Lung (tissue), 12 donors: ENCODE measurements around the gene POLR2F. TPM values are rescaled to one million over a fixed set of nuclear protein-coding genes. Genes with fewer than 3 reads are reported as not detected.

Experiments
- ATAC-seq: fragments of 200-7000 bp; cut with Tn5 transposase; one replicate; pipeline ENCODE4 v1.9.1; 2020; ENCODE audit warnings: moderate number of reproducible peaks; ENCODE audit not compliant: insufficient read depth, low FRiP score
- DNase-seq, 3 donors: peaks; one replicate each; pipeline ENCODE4 v3.0.0-alpha.2; 2013 to 2017
- H3K27ac ChIP-seq, 2 donors: one replicate each; pipeline ENCODE4 v1.5.1; 2013; ENCODE audit warnings: mild to moderate bottlenecking in 2 of 2, moderate library complexity in 2 of 2, control low read depth in 1 of 2, inconsistent platforms in 1 of 2, low read depth in 1 of 2, low read length in 1 of 2
- H3K27me3 ChIP-seq, 3 donors: one replicate each; pipeline ENCODE4 v1.5.1; 2013; ENCODE audit warnings: low read length in 2 of 3; ENCODE audit not compliant: control insufficient read depth in 3 of 3, insufficient read depth in 3 of 3
- H3K36me3 ChIP-seq, 4 donors: one replicate each; pipeline ENCODE4 v1.5.1; 2013; ENCODE audit warnings: low read length in 4 of 4, mild to moderate bottlenecking in 1 of 4, moderate library complexity in 1 of 4; ENCODE audit not compliant: control insufficient read depth in 4 of 4, insufficient read depth in 4 of 4
- H3K4me1 ChIP-seq, 5 donors: one replicate each; pipeline ENCODE4 v1.5.1; 2013; ENCODE audit warnings: low read length in 5 of 5, mild to moderate bottlenecking in 2 of 5, moderate library complexity in 1 of 5; ENCODE audit not compliant: control insufficient read depth in 5 of 5, insufficient read depth in 5 of 5
- H3K4me3 ChIP-seq: one replicate; pipeline ENCODE4 v1.5.1; 2013; ENCODE audit warnings: mild to moderate bottlenecking, control low read depth, moderate library complexity
- H3K9ac ChIP-seq, 2 donors: one replicate each; pipeline ENCODE4 v1.5.1; 2013; ENCODE audit warnings: low read length in 2 of 2, control low read depth in 1 of 2; ENCODE audit not compliant: insufficient read depth in 1 of 2
- H3K9me3 ChIP-seq, 4 donors: one replicate each; pipeline ENCODE4 v1.5.1; 2013; ENCODE audit warnings: low read length in 3 of 4, mild to moderate bottlenecking in 1 of 4, moderate library complexity in 1 of 4; ENCODE audit not compliant: control insufficient read depth in 4 of 4, insufficient read depth in 3 of 4
- CTCF ChIP-seq: IDR thresholded peaks from 2 replicates; pipeline ENCODE4 v1.5.1; 2012; ENCODE audit warnings: mild to moderate bottlenecking; ENCODE audit errors: control extremely low read depth, extremely low read depth
- WGBS, 2 donors: extraction: QIAGEN DNeasy Blood & Tissue Kit; methylation state at CpG; one replicate each; pipeline ENCODE4 v1.1.7; 2013; 5-methylcytosine and 5-hydroxymethylcytosine counted together
- polyA plus RNA-seq, 2 donors: library from polyadenylated mRNA; stranded (reverse); fragments of 200-250 nt; gene quantifications; one replicate each; pipeline ENCODE4 v1.2.1, GENCODE V29; 2013
- total RNA-seq, 2 donors: library from RNA; depleted of rRNA in 1 of 2; stranded (reverse); fragments of >200 nt in 1 of 2; gene quantifications; one replicate each; pipeline ENCODE4 v1.2.1, GENCODE V29; 2014 to 2021
- donor health status: control.
- donor health status: control.
- donor health status: Bipolar disorder and iron deficiency.
- donor health status: healthy.
- donor health status: DM: yes; HTN: yes; CAD: no.

Gene POLR2F
- total and polyA plus RNA-seq, 4 donors = 36.8 to 161 (median 79.6) TPM

GRCh38 chr22:37932401-37932800 is 21.1 kb upstream of the POLR2F start:
- H3K4me3 ChIP-seq = no peak overlapping the region
- no peak for DNase-seq
- H3K36me3 ChIP-seq = peaks cover 0 to 35% (median 4%) of the 10 kb centered on the region in 4 donors
- no peak overlapping the region for H3K9ac ChIP-seq
- WGBS, 2 donors = 77 to 82% methylated on average over 10 of the region's 10 CpGs
- ATAC-seq = no peak
- peaks cover 0 to 21% (median 11%) of the 10 kb centered on the region in 5 donors for H3K4me1 ChIP-seq
- H3K27me3 ChIP-seq = no peaks in the 10 kb centered on the region
- H3K27ac ChIP-seq = peak overlapping the region in 1 of 2 donors; percentile 62
- no peaks in the 10 kb centered on the region for H3K9me3 ChIP-seq
- no peak for TF ChIP-seq CTCF

GRCh38 chr22:37932821-37933578 is 20.5 kb upstream of the POLR2F start:
- Histone ChIP-seq H3K9ac (no peak overlapping the region), H3K27ac (peak overlapping the region; percentile 46 to 83), H3K27me3 (no peaks in the 10 kb centered on the region), H3K36me3 (peaks cover 0 to 36% (median 5%) of the 10 kb centered on the region in 4 donors), H3K4me3 (no peak overlapping the region), H3K4me1 (peaks cover 0 to 21% (median 11%) of the 10 kb centered on the region in 5 donors), H3K9me3 (no peaks in the 10 kb centered on the region)
- DNase-seq (peak; percentile 26 to 55 (median 54)), ATAC-seq (no peak)
- WGBS, 2 donors = 60 to 83% methylated on average over 21 of the region's 21 CpGs
- TF ChIP-seq CTCF = no peak

GRCh38 chr22:37933711-37934376 is 19.7 kb upstream of the POLR2F start:
- Histone ChIP-seq H3K9me3 (no peaks in the 10 kb centered on the region), H3K4me3 (no peak overlapping the region), H3K4me1 (peaks cover 0 to 21% (median 11%) of the 10 kb centered on the region in 5 donors), H3K27ac (peak overlapping the region; percentile 46 to 83), H3K9ac (no peak overlapping the region), H3K27me3 (no peaks in the 10 kb centered on the region), H3K36me3 (peaks cover 1 to 32% (median 6%) of the 10 kb centered on the region in 4 donors)
- ATAC-seq (peak; percentile 91), DNase-seq (peak; percentile 90 to 91 (median 90))
- 5 to 7% methylated on average over 13 of the region's 13 CpGs for WGBS, 2 donors
- TF ChIP-seq CTCF = peak; percentile 94
